PC-9 (cell line): ENCODE data around the gene CDS1.

ENCODE experiments used
- EZH2 ChIP-seq: fragments of 200-600 bp; sonication (generic); IDR thresholded peaks from 2 replicates; pipeline ENCODE4 v1.8.0; 2017; ENCODE audit warnings: antibody characterized with exemption, low read depth
- TF ChIP-seq, protein P1 (sequence below): fragments of 200-600 bp; sonication (generic); conservative IDR thresholded peaks from 2 replicates; pipeline ENCODE4 v1.6.1; 2017; ENCODE audit warnings: mixed run types, antibody characterized with exemption, mild to moderate bottlenecking, moderate library complexity

DNA sequence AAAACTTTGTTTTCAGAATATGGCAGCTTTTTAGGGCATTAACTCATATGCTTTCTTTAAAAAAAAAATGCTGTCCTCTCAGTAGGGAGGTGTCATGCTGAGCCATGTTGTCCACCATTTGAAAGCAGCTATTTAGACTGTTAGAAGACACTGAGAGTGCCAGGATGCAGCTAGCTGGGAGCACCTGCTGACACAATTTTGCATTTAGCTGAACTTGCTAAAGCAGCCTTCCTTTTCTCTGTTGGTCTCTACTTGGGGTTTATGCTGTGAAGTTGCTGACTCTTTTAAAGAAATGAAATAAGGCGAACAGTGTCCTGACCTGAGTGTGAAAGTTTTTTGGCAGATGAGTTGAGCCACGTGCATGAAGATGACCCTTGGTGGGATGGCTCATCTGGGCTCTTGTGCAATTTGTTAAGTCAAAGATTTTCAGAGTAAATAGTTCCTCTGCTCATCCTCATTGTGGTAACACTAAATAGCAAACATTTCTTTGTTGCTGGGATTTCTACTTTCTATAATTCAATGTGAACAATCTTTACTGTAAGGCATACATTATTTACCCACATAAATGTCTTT is 64.5 kb downstream of the CDS1 start:
- TF ChIP-seq, protein P1, sequence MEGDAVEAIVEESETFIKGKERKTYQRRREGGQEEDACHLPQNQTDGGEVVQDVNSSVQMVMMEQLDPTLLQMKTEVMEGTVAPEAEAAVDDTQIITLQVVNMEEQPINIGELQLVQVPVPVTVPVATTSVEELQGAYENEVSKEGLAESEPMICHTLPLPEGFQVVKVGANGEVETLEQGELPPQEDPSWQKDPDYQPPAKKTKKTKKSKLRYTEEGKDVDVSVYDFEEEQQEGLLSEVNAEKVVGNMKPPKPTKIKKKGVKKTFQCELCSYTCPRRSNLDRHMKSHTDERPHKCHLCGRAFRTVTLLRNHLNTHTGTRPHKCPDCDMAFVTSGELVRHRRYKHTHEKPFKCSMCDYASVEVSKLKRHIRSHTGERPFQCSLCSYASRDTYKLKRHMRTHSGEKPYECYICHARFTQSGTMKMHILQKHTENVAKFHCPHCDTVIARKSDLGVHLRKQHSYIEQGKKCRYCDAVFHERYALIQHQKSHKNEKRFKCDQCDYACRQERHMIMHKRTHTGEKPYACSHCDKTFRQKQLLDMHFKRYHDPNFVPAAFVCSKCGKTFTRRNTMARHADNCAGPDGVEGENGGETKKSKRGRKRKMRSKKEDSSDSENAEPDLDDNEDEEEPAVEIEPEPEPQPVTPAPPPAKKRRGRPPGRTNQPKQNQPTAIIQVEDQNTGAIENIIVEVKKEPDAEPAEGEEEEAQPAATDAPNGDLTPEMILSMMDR = no peak
- no peak for TF ChIP-seq EZH2
